Mucosa of stomach (tissue), 1 donor: ENCODE data around the gene SPTBN4.
A peak's percentile ranks its signal among the peaks of the same experiment; 100 is the strongest.

Experiments
- H3K27me3 ChIP-seq: one replicate; pipeline ENCODE4 v1.7.0; 2013; ENCODE audit warnings: mild to moderate bottlenecking, low read length; ENCODE audit not compliant: control insufficient read depth, insufficient read depth
- H3K36me3 ChIP-seq: one replicate; pipeline ENCODE4 v1.7.0; 2013; ENCODE audit warnings: low read length; ENCODE audit not compliant: control insufficient read depth, insufficient read depth
- H3K4me1 ChIP-seq: one replicate; pipeline ENCODE4 v1.7.0; 2013; ENCODE audit warnings: mild to moderate bottlenecking, low read length; ENCODE audit not compliant: control insufficient read depth, insufficient read depth
- H3K4me3 ChIP-seq: one replicate; pipeline ENCODE4 v1.7.0; 2013; ENCODE audit warnings: low read length
- H3K9ac ChIP-seq: one replicate; pipeline ENCODE4 v1.7.0; 2013; ENCODE audit warnings: mild to moderate bottlenecking, low read length, moderate library complexity
- H3K9me3 ChIP-seq: one replicate; pipeline ENCODE4 v1.7.0; 2013; ENCODE audit warnings: mild to moderate bottlenecking, low read length, moderate library complexity; ENCODE audit not compliant: control insufficient read depth
- donor health status: Pancreatic carcinoma.

The SPTBN4 gene

DNA sequence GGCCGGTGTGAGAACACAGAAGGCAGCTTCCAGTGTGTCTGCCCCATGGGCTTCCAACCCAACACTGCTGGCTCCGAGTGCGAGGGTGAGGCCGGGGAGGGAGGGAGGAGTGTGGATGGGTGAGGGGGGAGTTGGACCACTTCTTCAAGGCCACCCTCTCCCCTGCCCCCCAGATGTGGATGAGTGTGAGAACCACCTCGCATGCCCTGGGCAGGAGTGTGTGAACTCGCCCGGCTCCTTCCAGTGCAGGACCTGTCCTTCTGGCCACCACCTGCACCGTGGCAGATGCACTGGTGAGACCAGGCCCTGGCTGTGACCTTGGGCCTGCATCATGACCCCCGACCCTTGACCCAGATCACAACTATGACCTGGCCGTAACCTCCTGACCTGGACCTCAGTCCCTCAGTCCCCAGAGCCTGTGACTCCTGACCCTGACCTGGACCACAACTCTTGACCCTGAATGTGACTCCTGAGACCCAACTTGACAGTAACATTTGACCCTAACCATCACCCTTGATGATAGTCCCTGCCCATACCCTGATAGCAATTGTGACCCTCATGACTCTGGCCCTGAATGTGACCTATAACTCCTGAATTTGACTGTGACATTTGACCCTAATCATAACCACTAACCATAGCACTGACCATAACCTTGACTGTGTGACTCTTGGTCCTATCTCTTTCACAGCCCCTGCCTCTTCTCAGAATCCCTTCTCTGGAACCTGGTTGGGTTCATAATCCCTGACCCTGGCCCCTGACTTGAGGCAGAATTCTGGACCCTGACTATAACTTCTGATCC, 145.3 kb downstream of the SPTBN4 start:
- no peak overlapping the region for H3K9ac ChIP-seq

DNA sequence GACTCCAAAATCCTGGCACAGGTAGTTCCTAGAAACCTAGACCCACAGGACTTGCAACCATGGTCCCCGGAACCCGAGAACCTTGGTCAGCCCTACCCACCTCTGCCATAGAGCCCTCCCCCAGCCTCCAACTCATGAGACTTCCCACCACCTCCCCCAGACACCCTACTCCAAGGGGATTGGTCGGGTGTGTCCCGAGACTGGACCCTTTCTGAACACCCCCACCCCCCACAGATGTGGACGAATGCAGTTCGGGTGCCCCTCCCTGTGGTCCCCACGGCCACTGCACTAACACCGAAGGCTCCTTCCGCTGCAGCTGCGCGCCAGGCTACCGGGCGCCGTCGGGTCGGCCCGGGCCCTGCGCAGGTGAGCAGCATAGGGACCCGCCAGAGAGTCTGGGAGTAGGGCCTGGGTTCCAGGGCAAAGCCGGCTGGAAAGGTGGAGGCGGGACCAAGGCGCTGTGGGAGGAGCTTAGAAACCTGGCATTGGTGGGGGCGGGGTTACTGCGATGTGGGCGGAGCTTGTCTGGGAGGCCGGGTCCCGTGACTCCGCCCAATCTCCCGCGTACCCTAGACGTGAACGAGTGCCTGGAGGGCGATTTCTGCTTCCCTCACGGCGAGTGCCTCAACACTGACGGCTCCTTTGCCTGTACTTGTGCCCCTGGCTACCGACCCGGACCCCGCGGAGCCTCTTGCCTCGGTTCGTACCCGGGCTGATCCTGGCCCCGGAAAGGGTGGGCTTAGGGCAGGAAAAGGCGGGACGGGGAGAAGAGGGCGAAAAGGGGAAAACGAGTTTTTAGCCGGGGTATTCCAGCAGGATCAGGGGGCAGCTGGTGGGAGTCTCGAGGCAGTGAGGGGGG, 146.3 kb downstream of the SPTBN4 start:
- Histone ChIP-seq H3K9ac (peak overlapping the region; percentile 80), H3K9me3 (no peaks in the 10 kb centered on the region), H3K4me1 (peaks cover 37% of the 10 kb centered on the region), H3K4me3 (peak overlapping the region; percentile 71), H3K27me3 (no peaks in the 10 kb centered on the region), H3K36me3 (no peaks in the 10 kb centered on the region)

More for the DNA sequence above, 145.3 kb downstream of the SPTBN4 start:
- H3K27me3 ChIP-seq: no peaks in the 10 kb centered on the region
- no peaks in the 10 kb centered on the region for H3K9me3 ChIP-seq
- peaks cover 47% of the 10 kb centered on the region for H3K4me1 ChIP-seq
- no peak overlapping the region for H3K4me3 ChIP-seq
- no peaks in the 10 kb centered on the region for H3K36me3 ChIP-seq

DNA sequence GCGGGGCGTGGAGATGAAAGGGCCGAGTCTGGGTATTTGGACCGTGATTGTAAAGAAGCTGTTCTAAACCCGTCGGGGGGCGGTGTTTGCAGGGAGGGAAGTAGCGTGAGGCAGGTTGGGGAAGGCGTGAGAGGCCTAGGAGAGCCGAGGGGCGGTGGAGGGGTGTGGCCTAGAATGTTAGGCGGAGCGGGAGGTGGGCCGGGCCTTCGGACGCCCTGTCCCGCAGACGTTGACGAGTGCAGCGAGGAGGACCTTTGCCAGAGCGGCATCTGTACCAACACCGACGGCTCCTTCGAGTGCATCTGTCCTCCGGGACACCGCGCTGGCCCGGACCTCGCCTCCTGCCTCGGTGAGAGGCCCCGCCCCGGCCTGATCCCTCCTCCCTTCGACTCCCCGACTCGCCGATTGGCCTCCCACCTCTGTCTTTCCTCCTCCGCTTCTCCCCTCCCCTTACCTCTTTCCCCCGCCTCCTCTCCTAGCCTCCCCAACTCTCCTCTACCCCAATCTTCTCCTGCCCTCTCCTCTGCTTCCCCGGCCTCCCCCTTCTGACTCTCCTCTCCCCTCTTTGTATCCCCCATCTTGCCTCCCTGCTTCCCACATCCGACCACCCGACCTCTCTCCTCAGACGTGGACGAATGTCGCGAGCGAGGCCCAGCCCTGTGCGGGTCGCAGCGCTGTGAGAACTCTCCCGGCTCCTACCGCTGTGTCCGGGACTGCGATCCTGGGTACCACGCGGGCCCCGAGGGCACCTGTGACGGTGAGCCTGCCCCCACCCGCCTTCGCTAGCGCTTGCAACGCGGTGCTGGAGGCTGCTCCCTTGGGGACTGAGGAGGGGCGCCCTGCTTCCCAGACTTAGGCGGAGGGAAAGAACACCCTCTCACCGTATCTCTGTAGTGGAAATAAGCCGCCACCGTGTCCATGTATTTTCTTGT, 147.2 kb downstream of the SPTBN4 start:
- no peaks in the 10 kb centered on the region for H3K36me3 ChIP-seq
- no peaks in the 10 kb centered on the region for H3K27me3 ChIP-seq
- H3K4me1 ChIP-seq: peaks cover 28% of the 10 kb centered on the region
- H3K9me3 ChIP-seq: no peaks in the 10 kb centered on the region
- H3K4me3 ChIP-seq: peak overlapping the region; percentile 71
- peak overlapping the region; percentile 80 for H3K9ac ChIP-seq

DNA sequence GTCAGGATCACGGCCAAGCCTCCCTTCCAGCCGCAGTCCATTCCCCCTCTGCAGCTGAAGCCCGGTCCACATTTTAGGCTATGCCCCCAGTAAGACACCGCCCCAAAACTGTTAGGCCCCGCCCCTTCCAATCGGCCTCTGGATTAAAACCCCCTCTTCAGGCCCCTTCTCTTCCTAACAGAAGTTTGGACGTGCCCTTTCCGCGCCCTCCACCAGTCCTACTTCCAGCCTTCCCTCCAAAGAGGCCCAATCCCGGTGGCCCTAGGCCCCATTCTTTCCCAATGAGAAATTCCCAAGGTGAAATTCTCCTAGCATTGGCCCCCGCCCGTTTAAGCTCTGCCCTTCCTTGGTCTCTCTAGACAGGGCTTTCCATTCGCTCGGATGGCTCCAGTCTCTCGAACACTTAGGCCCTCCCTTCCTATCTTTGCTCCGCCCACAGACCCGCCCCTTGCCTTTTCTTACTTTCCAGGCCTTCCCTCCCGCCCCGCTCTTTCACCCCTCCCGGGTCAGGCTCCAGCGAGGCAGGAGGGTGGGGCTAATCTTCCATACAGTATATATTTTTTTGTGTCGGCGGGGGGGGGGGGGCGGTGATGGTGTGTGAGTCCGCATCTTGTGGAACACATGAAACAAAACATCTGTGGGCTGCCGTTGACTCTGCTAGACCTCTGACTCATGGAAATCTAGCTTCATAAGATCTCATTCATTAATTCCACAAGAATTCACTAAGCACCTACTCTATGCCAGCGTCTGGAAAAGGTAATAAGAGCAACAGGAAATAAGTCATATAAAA, 148.0 kb downstream of the SPTBN4 start:
- Histone ChIP-seq H3K27me3 (no peaks in the 10 kb centered on the region), H3K36me3 (peaks cover 5% of the 10 kb centered on the region), H3K4me3 (peak overlapping the region; percentile 71), H3K9ac (peak overlapping the region; percentile 80), H3K4me1 (peaks cover 23% of the 10 kb centered on the region), H3K9me3 (no peaks in the 10 kb centered on the region)

DNA sequence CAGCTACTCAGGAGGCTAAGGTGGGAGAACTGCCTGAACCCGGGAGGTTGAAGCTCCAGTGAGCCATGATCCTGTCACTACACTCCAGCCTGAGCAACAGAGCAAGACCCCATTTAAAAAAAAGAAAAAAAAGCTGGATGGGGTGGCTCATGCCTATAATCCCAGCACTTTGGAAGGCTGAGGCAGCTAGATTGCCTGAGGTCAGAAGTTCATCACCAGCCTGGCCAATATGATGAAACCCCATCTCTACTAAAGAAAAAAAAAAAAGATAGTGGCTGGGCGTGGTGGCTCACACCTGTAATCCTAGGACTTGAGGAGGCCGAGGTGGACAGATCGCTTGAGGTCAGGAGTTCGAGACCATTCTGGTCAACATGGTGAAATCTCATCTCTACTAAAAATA, 149.4 kb downstream of the SPTBN4 start:
- Histone ChIP-seq H3K9me3 (no peaks in the 10 kb centered on the region), H3K9ac (no peak overlapping the region), H3K27me3 (no peaks in the 10 kb centered on the region), H3K4me3 (no peak overlapping the region), H3K4me1 (peaks cover 9% of the 10 kb centered on the region), H3K36me3 (peaks cover 5% of the 10 kb centered on the region)

DNA sequence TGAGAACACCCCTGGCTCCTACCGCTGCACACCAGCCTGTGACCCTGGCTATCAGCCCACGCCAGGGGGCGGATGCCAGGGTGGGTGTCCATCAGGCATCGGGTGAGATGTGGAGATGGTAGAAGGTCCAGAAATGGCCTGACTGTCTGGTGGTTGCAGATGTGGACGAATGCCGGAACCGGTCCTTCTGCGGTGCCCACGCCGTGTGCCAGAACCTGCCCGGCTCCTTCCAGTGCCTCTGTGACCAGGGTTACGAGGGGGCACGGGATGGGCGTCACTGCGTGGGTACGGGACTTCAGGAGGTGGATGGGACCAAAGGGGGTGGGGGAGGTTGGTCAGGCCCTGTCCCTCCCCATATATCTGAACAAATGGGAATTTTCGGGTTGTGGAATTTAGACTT, 150.1 kb downstream of the SPTBN4 start:
- no peak overlapping the region for H3K9ac ChIP-seq
- no peaks in the 10 kb centered on the region for H3K9me3 ChIP-seq
- no peak overlapping the region for H3K4me3 ChIP-seq
- H3K27me3 ChIP-seq: no peaks in the 10 kb centered on the region
- H3K4me1 ChIP-seq: peaks cover 2% of the 10 kb centered on the region
- peaks cover 9% of the 10 kb centered on the region for H3K36me3 ChIP-seq

DNA sequence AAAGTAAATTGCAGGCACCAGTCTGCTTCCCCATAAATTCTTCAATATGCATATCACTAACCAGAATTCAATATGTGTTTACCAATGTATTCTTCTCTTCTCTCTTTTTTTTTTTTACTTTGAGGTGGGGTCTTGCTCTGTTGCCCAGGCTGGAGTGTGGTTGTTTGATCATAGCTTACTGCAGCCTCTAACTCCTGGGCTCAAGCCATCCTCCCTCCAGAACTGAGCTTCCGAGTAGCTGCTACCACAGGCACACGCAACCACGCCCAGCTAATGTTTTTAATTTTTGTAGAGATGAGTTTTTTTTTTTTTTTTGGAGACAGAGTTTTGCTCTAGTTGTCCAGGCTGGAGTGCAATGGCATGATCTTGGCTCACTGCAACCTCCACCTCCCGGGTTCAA, 151.2 kb downstream of the SPTBN4 start:
- Histone ChIP-seq H3K27me3 (no peaks in the 10 kb centered on the region), H3K4me3 (no peak overlapping the region), H3K36me3 (peaks cover 9% of the 10 kb centered on the region), H3K9me3 (no peaks in the 10 kb centered on the region), H3K9ac (no peak overlapping the region), H3K4me1 (no peaks in the 10 kb centered on the region)

DNA sequence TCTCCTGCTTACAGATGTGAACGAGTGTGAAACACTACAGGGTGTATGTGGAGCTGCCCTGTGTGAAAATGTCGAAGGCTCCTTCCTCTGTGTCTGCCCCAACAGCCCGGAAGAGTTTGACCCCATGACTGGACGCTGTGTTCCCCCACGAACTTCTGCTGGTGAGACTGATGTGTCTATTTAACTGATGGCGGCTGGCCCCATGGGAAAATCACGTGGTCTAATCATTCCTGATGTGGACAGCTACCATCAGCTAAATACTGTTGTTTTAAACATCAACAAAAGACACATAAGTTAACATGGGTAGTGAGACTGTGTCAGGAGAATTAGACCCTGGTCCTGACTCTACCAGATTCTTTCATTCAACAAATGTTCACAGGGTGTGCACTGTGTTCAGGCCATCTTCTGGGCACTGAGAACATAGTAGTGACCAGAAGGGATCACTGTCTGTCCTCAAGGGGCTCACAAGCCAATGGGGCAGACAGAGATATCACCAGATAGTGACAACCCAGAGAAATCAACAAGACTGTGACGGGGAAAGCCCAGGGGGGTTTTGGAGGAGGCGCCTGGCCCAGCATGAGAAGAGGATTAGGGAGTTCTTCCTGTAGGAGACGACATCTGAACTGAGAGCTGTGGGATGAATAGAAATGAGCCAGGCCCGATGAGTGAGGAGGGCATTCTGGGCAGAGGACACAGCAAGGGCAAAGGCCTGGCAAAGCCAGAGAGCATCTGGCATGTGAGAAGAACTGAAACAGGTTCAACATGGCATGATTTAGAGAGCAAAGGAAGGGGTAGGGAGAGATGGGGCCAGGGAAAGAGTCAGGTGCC, 152.7 kb downstream of the SPTBN4 start:
- Histone ChIP-seq H3K36me3 (peaks cover 9% of the 10 kb centered on the region), H3K9ac (no peak overlapping the region), H3K4me1 (peaks cover 6% of the 10 kb centered on the region), H3K27me3 (no peaks in the 10 kb centered on the region), H3K9me3 (no peaks in the 10 kb centered on the region), H3K4me3 (no peak overlapping the region)

DNA sequence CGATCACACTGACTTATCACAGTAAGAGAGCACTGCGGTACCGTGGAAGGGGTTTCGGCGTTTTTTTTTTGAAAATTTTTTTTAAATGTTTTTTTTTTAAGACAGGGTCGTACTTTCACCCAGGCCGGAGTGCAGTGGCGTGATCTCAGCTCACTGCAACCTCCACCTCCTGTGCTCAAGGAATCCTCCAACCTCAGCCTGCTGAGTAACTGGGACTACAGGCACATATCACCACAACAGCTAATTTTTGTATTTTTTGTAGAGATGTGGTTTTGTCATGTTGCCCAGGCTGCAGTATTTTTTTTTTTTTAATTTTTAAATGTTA, 153.3 kb downstream of the SPTBN4 start:
- Histone ChIP-seq H3K4me3 (no peak overlapping the region), H3K9ac (no peak overlapping the region), H3K36me3 (peaks cover 9% of the 10 kb centered on the region), H3K9me3 (no peaks in the 10 kb centered on the region), H3K4me1 (peaks cover 6% of the 10 kb centered on the region), H3K27me3 (no peaks in the 10 kb centered on the region)

DNA sequence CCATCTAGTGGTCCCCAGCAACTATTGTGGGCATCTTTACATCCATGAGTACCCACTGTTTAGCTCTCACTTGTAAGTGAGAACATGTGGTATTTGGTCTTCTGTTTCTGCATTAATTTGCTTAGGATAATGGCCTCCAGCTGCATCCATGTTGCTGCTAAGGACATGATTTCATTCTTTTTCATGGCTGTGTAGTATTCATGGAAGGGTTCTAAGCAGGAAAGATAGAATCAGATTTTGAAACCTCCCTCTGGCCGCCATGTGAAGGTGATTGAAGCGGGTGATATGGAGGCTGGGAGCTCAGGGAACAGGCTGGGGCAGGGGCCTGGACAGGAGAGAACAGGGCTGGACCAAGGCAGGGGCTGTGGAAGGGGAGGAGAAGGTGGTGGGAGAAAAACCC, 154.5 kb downstream of the SPTBN4 start:
- no peak overlapping the region for H3K4me3 ChIP-seq
- no peaks in the 10 kb centered on the region for H3K9me3 ChIP-seq
- peaks cover 18% of the 10 kb centered on the region for H3K36me3 ChIP-seq
- no peak overlapping the region for H3K9ac ChIP-seq
- no peaks in the 10 kb centered on the region for H3K27me3 ChIP-seq
- H3K4me1 ChIP-seq: peaks cover 6% of the 10 kb centered on the region
